Measurements from ENCODE around the gene YWHAQ.

- no peak for TF ChIP-seq CTCF (IDR thresholded peaks at IDR 0.05)
- TF ChIP-seq POLR2A (IDR thresholded peaks at IDR 0.05): no peak
Measured at GRCh38 chr2:9601397-9601796, 29.4 kb downstream of the YWHAQ start.

Measured in testis (tissue), 2 donors.